Peyer's patch (tissue), 4 donors: ENCODE data around the gene SNRNP200. TPM values are rescaled to one million over a fixed set of nuclear protein-coding genes. Genes with fewer than 3 reads are reported as not detected.

Experiments used
- DNase-seq, 3 donors: peaks; one replicate each; pipeline ENCODE4 v3.0.0-alpha.2; 2017 to 2019
- H3K27ac ChIP-seq, 4 donors: fragments of 200-600 bp; sonication (generic); one replicate each; pipeline ENCODE4 v1.5.1; 2016 to 2019
- H3K27me3 ChIP-seq, 2 donors: fragments of 200-600 bp; sonication (generic); one replicate each; pipeline ENCODE4 v1.5.1; 2019
- H3K36me3 ChIP-seq, 3 donors: fragments of 200-600 bp; sonication (generic); one replicate each; pipeline ENCODE4 v1.5.1; 2016 to 2019
- H3K4me1 ChIP-seq, 4 donors: fragments of 200-600 bp; sonication (generic); one replicate each; pipeline ENCODE4 v1.5.1; 2016 to 2019
- H3K4me3 ChIP-seq, 4 donors: fragments of 200-600 bp; sonication (generic); 1 replicate in 3 of 4; 2 replicates in 1 of 4; pipeline ENCODE4 v1.5.1; 2016 to 2019; ENCODE audit warnings: mild to moderate bottlenecking in 1 of 4
- H3K9me3 ChIP-seq, 4 donors: fragments of 200-600 bp; sonication (generic); one replicate each; pipeline ENCODE4 v1.5.1; 2016 to 2019; ENCODE audit warnings: mild to moderate bottlenecking in 1 of 4
- POLR2A ChIP-seq, 2 donors: fragments of 450-650 bp; IDR thresholded peaks; one replicate each; pipeline ENCODE4 v1.5.1; 2017; ENCODE audit warnings: antibody characterized with exemption in 2 of 2, mild to moderate bottlenecking in 2 of 2, moderate library complexity in 2 of 2
- total RNA-seq, 4 donors: library from RNA; depleted of rRNA; stranded (reverse); fragments of >200 nt; gene quantifications; one replicate each; pipeline ENCODE4 v1.1.0, GENCODE V29; 2016
- TF ChIP-seq, protein P1 (sequence below), 6 experiments: fragments of 450-650 bp in 4 of 6; fragments of 200-600 bp in 2 of 6; sonication (generic) in 1 of 6; IDR thresholded peaks; one replicate each; pipeline ENCODE4 v1.5.1; 2017 to 2019; ENCODE audit warnings: antibody characterized with exemption in 6 of 6, mild to moderate bottlenecking in 3 of 6, moderate library complexity in 1 of 6

SNRNP200 gene
- total RNA-seq, 4 donors from 2014 or later = 96.7 to 189 (median 119) TPM

DNA sequence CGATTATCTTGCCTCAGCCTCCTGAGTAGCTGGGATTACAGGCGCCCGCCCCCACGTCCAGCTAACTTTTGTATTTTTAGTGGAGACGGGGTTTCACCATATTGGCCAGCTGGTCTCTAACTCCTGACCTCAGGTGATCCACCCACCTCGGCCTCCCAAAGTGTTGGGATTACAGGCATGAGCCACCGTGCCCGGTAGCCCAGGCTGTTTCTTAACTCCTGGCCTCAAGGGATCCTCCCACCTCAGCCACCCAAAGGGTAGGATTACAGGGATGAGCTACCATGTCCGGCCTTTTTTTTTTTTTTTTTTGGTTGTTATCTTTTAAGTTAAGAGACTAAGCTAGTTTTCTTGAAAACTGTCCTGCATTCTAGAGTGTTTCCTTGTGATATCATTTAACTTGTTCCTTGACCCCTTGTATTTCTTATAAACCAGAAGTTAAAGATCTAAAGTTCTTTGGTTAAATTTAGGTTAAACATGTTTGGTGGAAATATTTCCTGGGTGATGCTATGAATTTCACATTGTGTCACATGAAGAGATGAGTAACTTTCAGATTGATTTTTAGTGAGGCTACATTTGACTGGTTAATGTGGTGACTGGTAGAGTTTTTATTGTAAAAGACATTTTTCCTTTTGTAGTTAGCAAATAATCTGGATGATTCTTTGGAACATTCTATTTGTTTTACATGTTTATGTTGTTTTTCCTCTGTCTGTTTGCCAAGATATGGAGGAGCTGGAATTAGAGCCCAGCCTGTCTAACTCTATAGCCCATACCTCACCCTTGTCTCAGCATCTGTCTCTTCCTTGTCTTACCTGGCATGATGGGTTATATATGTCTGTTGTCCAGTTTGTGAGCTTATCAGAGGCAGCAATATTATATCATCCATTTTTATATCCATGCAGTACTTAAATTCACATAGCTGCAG, 35.4 kb upstream of the SNRNP200 start:
- no peak for DNase-seq
- Histone ChIP-seq H3K9me3 (no peaks in the 10 kb centered on the region), H3K4me3 (no peak overlapping the region), H3K27me3 (no peaks in the 10 kb centered on the region), H3K36me3 (no peaks in the 10 kb centered on the region), H3K27ac (no peak overlapping the region), H3K4me1 (peaks cover 0 to 15% (median 5%) of the 10 kb centered on the region in 4 donors)
- TF ChIP-seq POLR2A (IDR thresholded peaks at IDR 0.05) = no peak
- TF ChIP-seq, protein P1, sequence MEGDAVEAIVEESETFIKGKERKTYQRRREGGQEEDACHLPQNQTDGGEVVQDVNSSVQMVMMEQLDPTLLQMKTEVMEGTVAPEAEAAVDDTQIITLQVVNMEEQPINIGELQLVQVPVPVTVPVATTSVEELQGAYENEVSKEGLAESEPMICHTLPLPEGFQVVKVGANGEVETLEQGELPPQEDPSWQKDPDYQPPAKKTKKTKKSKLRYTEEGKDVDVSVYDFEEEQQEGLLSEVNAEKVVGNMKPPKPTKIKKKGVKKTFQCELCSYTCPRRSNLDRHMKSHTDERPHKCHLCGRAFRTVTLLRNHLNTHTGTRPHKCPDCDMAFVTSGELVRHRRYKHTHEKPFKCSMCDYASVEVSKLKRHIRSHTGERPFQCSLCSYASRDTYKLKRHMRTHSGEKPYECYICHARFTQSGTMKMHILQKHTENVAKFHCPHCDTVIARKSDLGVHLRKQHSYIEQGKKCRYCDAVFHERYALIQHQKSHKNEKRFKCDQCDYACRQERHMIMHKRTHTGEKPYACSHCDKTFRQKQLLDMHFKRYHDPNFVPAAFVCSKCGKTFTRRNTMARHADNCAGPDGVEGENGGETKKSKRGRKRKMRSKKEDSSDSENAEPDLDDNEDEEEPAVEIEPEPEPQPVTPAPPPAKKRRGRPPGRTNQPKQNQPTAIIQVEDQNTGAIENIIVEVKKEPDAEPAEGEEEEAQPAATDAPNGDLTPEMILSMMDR (IDR thresholded peaks at IDR 0.05) = no peak

DNA sequence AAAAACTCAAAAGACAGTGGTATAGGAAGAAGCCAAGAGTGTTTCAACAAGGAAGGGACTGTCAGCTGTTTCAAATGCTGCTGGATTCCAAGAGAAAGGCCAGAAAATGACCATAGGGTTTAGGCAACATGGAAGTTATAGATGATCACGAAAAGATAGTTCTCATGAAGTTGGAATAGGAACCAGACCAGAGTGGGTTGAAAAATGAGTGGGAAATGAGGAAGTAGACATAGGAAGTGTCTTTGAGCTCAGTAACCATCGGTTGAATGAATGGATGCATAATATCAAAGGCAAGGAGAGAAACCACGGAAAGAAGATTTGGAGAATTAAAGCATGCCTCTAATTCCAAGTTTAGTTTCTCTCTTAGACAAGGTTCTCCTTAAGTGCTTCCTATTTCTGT, 31.5 kb upstream of the SNRNP200 start:
- H3K27ac ChIP-seq = peak overlapping the region in 1 of 4 donors; percentile 91
- H3K27me3 ChIP-seq = no peaks in the 10 kb centered on the region
- no peaks in the 10 kb centered on the region for H3K36me3 ChIP-seq
- H3K9me3 ChIP-seq = no peaks in the 10 kb centered on the region
- H3K4me3 ChIP-seq = no peak overlapping the region
- TF ChIP-seq POLR2A (IDR thresholded peaks at IDR 0.05) = no peak
- TF ChIP-seq, protein P1 (IDR thresholded peaks at IDR 0.05) = no peak
- H3K4me1 ChIP-seq = peaks cover 3 to 9% (median 5%) of the 10 kb centered on the region in 4 donors
- no peak for DNase-seq

DNA sequence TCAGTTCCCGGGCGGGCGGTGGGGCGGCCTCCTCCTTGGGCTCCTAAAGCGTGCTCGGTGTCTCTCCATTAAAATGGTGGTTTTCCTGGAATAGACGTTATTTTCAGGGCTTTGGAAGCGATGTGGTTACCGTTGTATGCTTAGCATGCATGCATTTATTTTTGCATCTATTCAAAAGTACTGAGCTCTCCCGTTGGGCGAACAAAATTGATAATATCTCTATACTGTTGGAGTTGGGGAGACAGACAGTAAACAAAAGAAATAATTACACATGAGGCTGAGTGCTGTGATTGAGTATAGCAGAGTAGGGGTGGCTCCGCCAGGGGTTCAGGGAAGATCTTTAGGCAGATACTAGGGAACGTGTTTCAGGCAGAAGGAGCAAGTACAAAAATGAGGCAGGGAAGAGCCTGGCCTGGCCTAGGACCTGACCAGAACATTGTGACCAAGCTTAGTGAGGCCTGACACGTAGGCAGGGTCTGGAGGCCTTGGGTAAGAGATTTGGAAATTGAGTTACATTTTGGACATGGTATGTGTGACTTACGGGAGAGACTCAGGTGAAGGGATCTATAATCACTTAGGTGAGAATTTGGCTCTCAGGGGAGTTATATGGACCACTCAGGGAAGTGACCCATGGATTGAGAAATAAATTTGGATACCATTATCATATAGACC, 30.9 kb upstream of the SNRNP200 start:
- DNase-seq = peak in 1 of 3 donors; percentile 25
- TF ChIP-seq POLR2A (IDR thresholded peaks at IDR 0.05) = no peak
- TF ChIP-seq, protein P1 (IDR thresholded peaks at IDR 0.05) = no peak
- Histone ChIP-seq H3K27me3 (no peaks in the 10 kb centered on the region), H3K27ac (peak overlapping the region in 3 of 4 donors; percentile 90 to 92 (median 91)), H3K4me3 (peak overlapping the region; percentile 46 to 92 (median 72)), H3K36me3 (no peaks in the 10 kb centered on the region), H3K4me1 (peaks cover 3 to 6% (median 4%) of the 10 kb centered on the region in 4 donors), H3K9me3 (no peaks in the 10 kb centered on the region)

DNA sequence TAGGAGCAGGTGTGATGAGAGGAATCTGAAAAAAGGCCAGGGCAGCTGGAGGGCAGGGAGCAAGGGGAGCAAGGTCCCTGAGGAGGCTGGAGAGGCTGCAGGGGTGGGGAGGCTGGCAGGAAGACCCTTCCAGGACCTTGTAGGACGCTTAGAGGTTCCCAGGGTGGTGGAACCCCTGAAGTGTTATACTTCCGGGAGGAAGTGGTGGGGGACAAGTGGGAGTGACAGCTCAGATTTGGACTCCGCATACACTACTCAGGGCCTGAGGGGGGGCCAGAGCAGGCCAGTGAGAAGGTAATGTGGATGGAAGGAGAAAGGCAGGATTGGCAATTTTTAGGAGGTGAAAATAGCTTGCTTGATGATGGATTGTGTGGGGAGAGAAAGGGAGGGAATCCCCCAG, 28.4 kb upstream of the SNRNP200 start:
- peak in 1 of 3 donors; percentile 37 for DNase-seq
- no peaks in the 10 kb centered on the region for H3K27me3 ChIP-seq
- no peaks in the 10 kb centered on the region for H3K9me3 ChIP-seq
- H3K27ac ChIP-seq = no peak overlapping the region
- H3K4me1 ChIP-seq = peaks cover 3 to 6% (median 4%) of the 10 kb centered on the region in 4 donors
- no peak for TF ChIP-seq POLR2A (IDR thresholded peaks at IDR 0.05)
- H3K36me3 ChIP-seq = no peaks in the 10 kb centered on the region
- no peak overlapping the region for H3K4me3 ChIP-seq

DNA sequence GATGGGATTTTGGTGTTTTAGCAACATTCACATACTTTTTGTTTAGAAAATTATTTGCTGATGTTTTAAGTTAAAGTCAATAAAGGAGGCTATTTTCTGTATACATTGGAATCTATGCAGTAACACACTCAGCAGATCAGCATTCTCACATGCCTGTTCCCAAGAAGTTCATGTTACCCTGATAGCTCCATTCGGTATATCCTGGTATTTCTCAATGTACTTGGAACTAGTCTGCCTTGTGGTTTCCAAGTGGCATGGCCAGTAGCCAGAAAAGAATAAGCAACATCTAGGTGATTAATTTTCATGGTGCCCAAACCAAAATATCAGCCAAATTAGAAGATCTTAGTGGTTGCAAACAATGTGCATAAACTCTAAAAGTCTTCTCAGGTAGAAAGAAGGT, 25.1 kb upstream of the SNRNP200 start:
- no peak for DNase-seq
- Histone ChIP-seq H3K36me3 (no peaks in the 10 kb centered on the region), H3K4me1 (peaks cover 0 to 9% (median 1%) of the 10 kb centered on the region in 4 donors), H3K27me3 (peaks cover 0 to 2% of the 10 kb centered on the region in 2 donors), H3K9me3 (no peaks in the 10 kb centered on the region), H3K27ac (no peak overlapping the region), H3K4me3 (no peak overlapping the region)
- TF ChIP-seq POLR2A (IDR thresholded peaks at IDR 0.05) = no peak
- TF ChIP-seq, protein P1 (IDR thresholded peaks at IDR 0.05) = no peak

DNA sequence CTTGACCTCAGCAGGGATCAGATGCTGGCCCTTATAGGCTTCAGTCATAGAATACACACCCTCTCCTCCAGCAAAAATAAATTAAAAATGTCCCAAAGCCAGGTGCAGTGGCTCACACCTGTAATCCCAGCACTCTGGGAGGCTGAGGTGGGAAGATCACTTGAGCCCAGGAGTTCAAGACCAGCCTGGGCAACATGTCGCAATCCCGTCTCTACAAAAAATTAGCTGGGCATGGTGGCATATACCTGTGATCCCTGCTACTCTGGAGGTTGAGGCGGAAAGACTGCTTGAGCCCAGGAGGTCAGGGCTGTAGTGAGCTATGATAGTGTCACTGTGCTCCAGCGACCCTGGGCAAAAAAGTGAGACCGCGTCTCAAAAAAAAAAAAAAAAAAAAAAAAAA, 24.5 kb upstream of the SNRNP200 start:
- Histone ChIP-seq H3K9me3 (no peaks in the 10 kb centered on the region), H3K27me3 (peaks cover 0 to 7% of the 10 kb centered on the region in 2 donors), H3K27ac (no peak overlapping the region), H3K4me3 (no peak overlapping the region), H3K36me3 (no peaks in the 10 kb centered on the region), H3K4me1 (peaks cover 0 to 9% (median 4%) of the 10 kb centered on the region in 4 donors)
- no peak for DNase-seq
- TF ChIP-seq POLR2A (IDR thresholded peaks at IDR 0.05) = no peak
- TF ChIP-seq, protein P1 (IDR thresholded peaks at IDR 0.05) = no peak
